Uterus (tissue), 2 donors: Measurements from ENCODE around the gene CLOCK.

Source experiments
- POLR2A ChIP-seq, 2 donors: fragments of 450-650 bp; IDR thresholded peaks; one replicate each; pipeline ENCODE4 v1.6.1; 2016; ENCODE audit warnings: antibody characterized with exemption in 2 of 2, mild to moderate bottlenecking in 1 of 2, moderate library complexity in 1 of 2
- TF ChIP-seq, protein P1 (sequence below), 4 experiments: fragments of 200-600 bp in 2 of 4; fragments of 450-650 bp in 2 of 4; sonication (generic) in 2 of 4; IDR thresholded peaks; one replicate each; pipeline ENCODE4 v1.5.1; 2016 to 2019; ENCODE audit warnings: antibody characterized with exemption in 4 of 4, mild to moderate bottlenecking in 2 of 4, moderate library complexity in 1 of 4

DNA sequence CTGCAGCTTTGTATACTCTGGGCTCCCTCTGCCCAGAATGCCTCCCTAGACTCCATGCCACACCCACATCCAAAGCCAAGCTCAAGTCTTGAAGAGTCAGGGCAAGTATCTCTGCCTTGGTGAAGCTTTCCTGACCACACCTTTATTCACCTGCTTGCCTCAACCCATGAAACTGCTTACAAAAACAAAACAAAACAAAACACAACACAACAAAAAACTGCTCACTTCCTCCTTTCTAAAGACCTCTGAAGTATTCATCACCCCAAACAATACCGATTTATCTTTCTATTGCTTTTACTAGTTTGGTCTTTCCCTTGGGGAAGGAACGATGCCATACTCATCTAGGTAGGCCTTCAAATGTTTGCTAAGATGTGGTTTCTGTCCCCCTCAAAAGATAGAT, 105.9 kb downstream of the CLOCK start:
- TF ChIP-seq, protein P1, sequence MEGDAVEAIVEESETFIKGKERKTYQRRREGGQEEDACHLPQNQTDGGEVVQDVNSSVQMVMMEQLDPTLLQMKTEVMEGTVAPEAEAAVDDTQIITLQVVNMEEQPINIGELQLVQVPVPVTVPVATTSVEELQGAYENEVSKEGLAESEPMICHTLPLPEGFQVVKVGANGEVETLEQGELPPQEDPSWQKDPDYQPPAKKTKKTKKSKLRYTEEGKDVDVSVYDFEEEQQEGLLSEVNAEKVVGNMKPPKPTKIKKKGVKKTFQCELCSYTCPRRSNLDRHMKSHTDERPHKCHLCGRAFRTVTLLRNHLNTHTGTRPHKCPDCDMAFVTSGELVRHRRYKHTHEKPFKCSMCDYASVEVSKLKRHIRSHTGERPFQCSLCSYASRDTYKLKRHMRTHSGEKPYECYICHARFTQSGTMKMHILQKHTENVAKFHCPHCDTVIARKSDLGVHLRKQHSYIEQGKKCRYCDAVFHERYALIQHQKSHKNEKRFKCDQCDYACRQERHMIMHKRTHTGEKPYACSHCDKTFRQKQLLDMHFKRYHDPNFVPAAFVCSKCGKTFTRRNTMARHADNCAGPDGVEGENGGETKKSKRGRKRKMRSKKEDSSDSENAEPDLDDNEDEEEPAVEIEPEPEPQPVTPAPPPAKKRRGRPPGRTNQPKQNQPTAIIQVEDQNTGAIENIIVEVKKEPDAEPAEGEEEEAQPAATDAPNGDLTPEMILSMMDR (IDR thresholded peaks at IDR 0.05) = no peak
- TF ChIP-seq POLR2A (IDR thresholded peaks at IDR 0.05) = no peak
